ENCODE data around the gene DCHS2. TPM values are rescaled to one million over a fixed set of nuclear protein-coding genes. Genes with fewer than 3 reads are reported as not detected.

The DCHS2 gene
- polyA plus RNA-seq, 3 donors: not detected

DNA sequence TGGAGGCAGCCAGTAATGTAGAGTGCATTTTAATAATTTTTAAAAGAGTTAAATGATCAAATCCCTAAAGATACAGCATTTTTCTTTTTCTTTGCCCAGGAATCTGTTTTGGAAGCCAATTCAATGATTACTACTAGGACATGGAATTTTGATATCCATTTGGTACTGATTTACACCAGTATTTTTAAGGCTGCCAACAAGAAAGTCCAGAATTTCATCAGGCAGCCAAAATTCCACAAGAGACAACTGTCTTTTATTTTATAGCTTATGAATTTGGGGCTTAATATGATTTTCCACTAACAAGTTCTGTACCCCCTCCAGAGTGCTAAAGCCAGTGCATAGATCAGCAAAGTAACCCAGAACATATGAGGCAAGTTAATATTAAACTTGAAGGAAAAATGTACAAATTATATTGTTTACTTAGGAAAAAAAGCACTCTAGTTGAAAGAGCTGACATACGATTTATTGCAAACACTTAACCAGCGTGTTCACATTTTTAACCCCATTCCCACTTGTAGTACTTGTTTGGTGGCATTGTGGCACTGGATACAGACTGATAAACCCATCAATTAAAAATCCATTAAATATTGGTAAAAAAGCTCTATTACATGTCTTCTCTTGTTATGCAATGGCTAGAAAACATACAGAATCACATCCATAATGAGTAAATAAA, 259.7 kb downstream of the DCHS2 start:
- Histone ChIP-seq H3K4me1 (ENCODE audit: control insufficient read depth in 1 of 2, insufficient read depth in 2 of 2, low read length in 2 of 2) (no peaks in the 10 kb centered on the region), H3K79me2 (ENCODE audit: insufficient read depth, low read length) (no peaks in the 10 kb centered on the region), H2AFZ (ENCODE audit: insufficient read depth, low read depth, low read length, poor library complexity, severe bottlenecking) (no peak overlapping the region), H3K27ac (ENCODE audit: low read depth in 1 of 2, low read length in 2 of 2) (no peak overlapping the region), H4K20me1 (ENCODE audit: insufficient read depth, low read length) (no peaks in the 10 kb centered on the region), H3K4me3 (replicated peaks in 1 of 3; ENCODE audit: low read depth in 2 of 3, low read length in 3 of 3) (no peak overlapping the region), H3K9ac (ENCODE audit: insufficient read depth, low read length, poor library complexity, severe bottlenecking) (no peak overlapping the region), H3K4me2 (replicated peaks; ENCODE audit: extremely low read depth, low read length, poor library complexity, severe bottlenecking) (no peak overlapping the region), H3K9me3 (replicated peaks in 1 of 2; ENCODE audit: control insufficient read depth in 1 of 2, insufficient read depth in 1 of 2, low read length in 2 of 2) (no peaks in the 10 kb centered on the region), H3K27me3 (ENCODE audit: control insufficient read depth in 2 of 2, insufficient read depth in 2 of 2, low read length in 2 of 2) (no peaks in the 10 kb centered on the region), H3K36me3 (replicated peaks in 1 of 2; ENCODE audit: control insufficient read depth in 1 of 2, insufficient read depth in 2 of 2, low read length in 2 of 2) (no peaks in the 10 kb centered on the region)
- TF ChIP-seq, protein P1, sequence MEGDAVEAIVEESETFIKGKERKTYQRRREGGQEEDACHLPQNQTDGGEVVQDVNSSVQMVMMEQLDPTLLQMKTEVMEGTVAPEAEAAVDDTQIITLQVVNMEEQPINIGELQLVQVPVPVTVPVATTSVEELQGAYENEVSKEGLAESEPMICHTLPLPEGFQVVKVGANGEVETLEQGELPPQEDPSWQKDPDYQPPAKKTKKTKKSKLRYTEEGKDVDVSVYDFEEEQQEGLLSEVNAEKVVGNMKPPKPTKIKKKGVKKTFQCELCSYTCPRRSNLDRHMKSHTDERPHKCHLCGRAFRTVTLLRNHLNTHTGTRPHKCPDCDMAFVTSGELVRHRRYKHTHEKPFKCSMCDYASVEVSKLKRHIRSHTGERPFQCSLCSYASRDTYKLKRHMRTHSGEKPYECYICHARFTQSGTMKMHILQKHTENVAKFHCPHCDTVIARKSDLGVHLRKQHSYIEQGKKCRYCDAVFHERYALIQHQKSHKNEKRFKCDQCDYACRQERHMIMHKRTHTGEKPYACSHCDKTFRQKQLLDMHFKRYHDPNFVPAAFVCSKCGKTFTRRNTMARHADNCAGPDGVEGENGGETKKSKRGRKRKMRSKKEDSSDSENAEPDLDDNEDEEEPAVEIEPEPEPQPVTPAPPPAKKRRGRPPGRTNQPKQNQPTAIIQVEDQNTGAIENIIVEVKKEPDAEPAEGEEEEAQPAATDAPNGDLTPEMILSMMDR (IDR thresholded peaks at IDR 0.05): no peak
- H3K27ac Mint-ChIP-seq: no peak overlapping the region
- DNase-seq: no peak
- H3K4me3 Mint-ChIP-seq: no peak overlapping the region
- peaks cover 0 to 3% (median 0%) of the 10 kb centered on the region in 7 donors for H3K9me3 Mint-ChIP-seq
- H3K4me1 Mint-ChIP-seq: no peaks in the 10 kb centered on the region
- H3K27me3 Mint-ChIP-seq (ENCODE audit: low read depth in 3 of 3): no peaks in the 10 kb centered on the region
- intact Hi-C loops (cut with micrococcal nuclease): no loop called here
- H3K36me3 Mint-ChIP-seq: no peaks in the 10 kb centered on the region
- no CpG with 5 or more reads among the region's 2 CpGs for WGBS (ENCODE audit: insufficient coverage)

DNA sequence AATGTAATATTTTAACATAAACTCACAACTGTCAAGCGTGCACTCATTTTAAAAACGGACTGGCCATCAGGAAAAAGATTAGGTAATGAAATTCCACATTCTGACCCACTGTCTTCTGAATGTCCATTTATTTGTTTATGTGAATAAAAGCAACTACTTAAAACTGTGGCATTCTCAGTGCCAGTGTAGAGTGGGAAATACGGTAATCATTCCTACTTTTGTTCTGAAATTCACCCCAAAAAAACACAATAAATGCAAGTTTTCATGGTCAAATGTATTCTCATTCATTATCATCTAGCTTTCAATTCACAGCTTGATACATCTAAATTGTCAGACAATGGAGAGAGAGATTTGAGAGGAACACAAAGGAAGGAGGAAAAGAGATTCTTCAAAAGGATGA, 260.9 kb downstream of the DCHS2 start:
- Mint-ChIP-seq H3K9me3 (peaks cover 0 to 3% (median 0%) of the 10 kb centered on the region in 7 donors), H3K4me3 (no peak overlapping the region), H3K27ac (no peak overlapping the region), H3K4me1 (no peaks in the 10 kb centered on the region), H3K36me3 (no peaks in the 10 kb centered on the region), H3K27me3 (ENCODE audit: low read depth in 3 of 3) (no peaks in the 10 kb centered on the region)
- no peaks in the 10 kb centered on the region for H3K79me2 ChIP-seq (ENCODE audit: insufficient read depth, low read length)
- H3K4me2 ChIP-seq (replicated peaks; ENCODE audit: extremely low read depth, low read length, poor library complexity, severe bottlenecking): no peak overlapping the region
- no peak overlapping the region for H2AFZ ChIP-seq (ENCODE audit: insufficient read depth, low read depth, low read length, poor library complexity, severe bottlenecking)
- WGBS (ENCODE audit: insufficient coverage): no CpG with 5 or more reads among the region's 3 CpGs
- intact Hi-C loops (cut with micrococcal nuclease): no loop called here
- no peak overlapping the region for H3K27ac ChIP-seq (ENCODE audit: low read depth in 1 of 2, low read length in 2 of 2)
- H3K9ac ChIP-seq (ENCODE audit: insufficient read depth, low read length, poor library complexity, severe bottlenecking): no peak overlapping the region
- H3K4me1 ChIP-seq (ENCODE audit: control insufficient read depth in 1 of 2, insufficient read depth in 2 of 2, low read length in 2 of 2): no peaks in the 10 kb centered on the region
- no peak for DNase-seq
- no peaks in the 10 kb centered on the region for H3K9me3 ChIP-seq (replicated peaks in 1 of 2; ENCODE audit: control insufficient read depth in 1 of 2, insufficient read depth in 1 of 2, low read length in 2 of 2)
- no peaks in the 10 kb centered on the region for H4K20me1 ChIP-seq (ENCODE audit: insufficient read depth, low read length)
- H3K4me3 ChIP-seq (replicated peaks in 1 of 3; ENCODE audit: low read depth in 2 of 3, low read length in 3 of 3): no peak overlapping the region
- H3K27me3 ChIP-seq (ENCODE audit: control insufficient read depth in 2 of 2, insufficient read depth in 2 of 2, low read length in 2 of 2): no peaks in the 10 kb centered on the region
- H3K36me3 ChIP-seq (replicated peaks in 1 of 2; ENCODE audit: control insufficient read depth in 1 of 2, insufficient read depth in 2 of 2, low read length in 2 of 2): no peaks in the 10 kb centered on the region
- TF ChIP-seq, protein P1 (IDR thresholded peaks at IDR 0.05): no peak

Measured in CD14-positive monocyte (primary cell).